UCSD-AML1 (cell line): ENCODE results near the gene PREX1.
"Not testable (repeated sequence)": the region's sequence is repeated elsewhere in the genome, so short reads cannot be mapped to it uniquely, and the experiment has no call there.

Source experiments
- DNase-seq: peaks from one replicate; lab custom pipeline; 2025; ENCODE audit not compliant: unreplicated experiment; lab: John Stamatoyannopoulos, UW

Gene PREX1

GRCh38 chr20:48756774-48757173 is 71.0 kb downstream of the PREX1 start:
- DNase-seq: not testable (repeated sequence)

GRCh38 chr20:48754292-48754691 is 73.5 kb downstream of the PREX1 start:
- DNase-seq: no peak

GRCh38 chr20:48752963-48753362 is 74.8 kb downstream of the PREX1 start:
- no peak for DNase-seq

- DNase-seq: no peak
These were observed 75.9 kb downstream of the PREX1 start for GRCh38 chr20:48751871-48752270.

GRCh38 chr20:48750941-48751635 is 76.7 kb downstream of the PREX1 start:
- DNase-seq: peak; percentile 80

GRCh38 chr20:48750376-48750775 is 77.4 kb downstream of the PREX1 start:
- DNase-seq: no peak

- DNase-seq: no peak
These were observed 78.4 kb downstream of the PREX1 start for GRCh38 chr20:48749437-48749836.

GRCh38 chr20:48748556-48748955 is 79.2 kb downstream of the PREX1 start:
- DNase-seq: no peak

GRCh38 chr20:48747840-48748414 is 79.9 kb downstream of the PREX1 start:
- DNase-seq: no peak

GRCh38 chr20:48745330-48745729 is 82.5 kb downstream of the PREX1 start:
- DNase-seq: no peak

GRCh38 chr20:48744515-48744914 is 83.3 kb downstream of the PREX1 start:
- no peak for DNase-seq

GRCh38 chr20:48743807-48744206 is 84.0 kb downstream of the PREX1 start:
- no peak for DNase-seq

- no peak for DNase-seq
These were observed 84.7 kb downstream of the PREX1 start for GRCh38 chr20:48742912-48743680.

GRCh38 chr20:48742233-48742632 is 85.6 kb downstream of the PREX1 start:
- no peak for DNase-seq

- DNase-seq: no peak
These were observed 86.1 kb downstream of the PREX1 start for GRCh38 chr20:48741669-48742068.

GRCh38 chr20:48740712-48741111 is 87.1 kb downstream of the PREX1 start:
- no peak for DNase-seq

GRCh38 chr20:48740292-48740649 is 87.5 kb downstream of the PREX1 start:
- no peak for DNase-seq

GRCh38 chr20:48739395-48740291 is 88.2 kb downstream of the PREX1 start:
- no peak for DNase-seq

GRCh38 chr20:48738399-48739304 is 89.1 kb downstream of the PREX1 start:
- peak; percentile 60 for DNase-seq

GRCh38 chr20:48738094-48738398 is 89.8 kb downstream of the PREX1 start:
- DNase-seq: no peak
